ENCODE data around the gene IL24. TPM values are rescaled to one million over a fixed set of nuclear protein-coding genes. Genes with fewer than 3 reads are reported as not detected.
A peak's percentile ranks its signal among the peaks of the same experiment; 100 is the strongest.
"Not testable (repeated sequence)": the region's sequence is repeated elsewhere in the genome, so short reads cannot be mapped to it uniquely, and the experiment has no call there.

Gene IL24
- total RNA-seq, 1 donor from 2014 or later: not detected

DNA sequence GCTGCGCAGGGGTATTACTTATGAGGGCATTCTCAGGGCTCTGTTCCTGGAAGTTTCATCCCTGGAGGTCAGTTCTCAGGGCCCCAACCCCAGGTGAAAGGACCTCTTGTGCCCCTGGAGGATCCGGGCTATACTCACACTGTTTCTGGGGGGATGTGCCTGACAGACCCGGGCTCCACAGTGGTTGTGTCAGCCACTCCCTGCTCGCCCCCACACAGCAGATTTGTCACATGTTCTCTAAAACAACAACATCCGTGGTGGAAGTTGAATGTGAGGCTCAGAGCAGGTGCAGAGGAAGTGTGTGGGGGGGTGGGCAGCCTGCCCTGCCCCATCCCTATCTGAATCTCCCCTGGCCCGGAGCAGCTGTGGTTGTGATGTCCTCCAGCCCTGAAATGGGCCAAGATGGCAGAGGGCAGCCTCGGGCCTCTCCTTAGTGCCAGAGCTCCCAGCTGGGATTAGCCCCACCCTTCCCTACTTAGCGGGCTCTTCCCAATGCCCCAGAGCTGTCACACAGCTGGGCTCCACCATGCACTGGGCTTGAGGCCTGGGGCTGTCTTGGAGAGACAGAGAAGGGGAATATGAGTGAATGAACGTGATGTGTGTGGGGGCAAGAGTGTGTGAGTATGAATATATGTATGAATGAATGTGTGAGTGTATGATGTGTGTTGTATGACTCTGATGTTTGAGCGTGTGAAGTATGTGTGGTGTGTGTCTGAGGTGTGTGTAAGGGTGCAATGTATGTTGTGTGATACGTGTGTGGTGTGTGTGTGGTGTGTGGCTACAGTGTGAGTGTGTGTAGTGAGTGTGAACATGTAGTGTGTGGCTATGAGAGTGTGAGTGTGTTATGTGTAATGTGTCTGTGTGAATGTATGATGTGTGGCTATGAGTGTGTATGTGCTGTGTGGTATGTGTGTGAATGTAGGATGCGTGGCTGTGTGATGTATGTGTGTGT lies 26.0 kb downstream of the IL24 start:
- DNase-seq: peak; percentile 54
- intact Hi-C loops (cut with DNase I): no loop called here

DNA sequence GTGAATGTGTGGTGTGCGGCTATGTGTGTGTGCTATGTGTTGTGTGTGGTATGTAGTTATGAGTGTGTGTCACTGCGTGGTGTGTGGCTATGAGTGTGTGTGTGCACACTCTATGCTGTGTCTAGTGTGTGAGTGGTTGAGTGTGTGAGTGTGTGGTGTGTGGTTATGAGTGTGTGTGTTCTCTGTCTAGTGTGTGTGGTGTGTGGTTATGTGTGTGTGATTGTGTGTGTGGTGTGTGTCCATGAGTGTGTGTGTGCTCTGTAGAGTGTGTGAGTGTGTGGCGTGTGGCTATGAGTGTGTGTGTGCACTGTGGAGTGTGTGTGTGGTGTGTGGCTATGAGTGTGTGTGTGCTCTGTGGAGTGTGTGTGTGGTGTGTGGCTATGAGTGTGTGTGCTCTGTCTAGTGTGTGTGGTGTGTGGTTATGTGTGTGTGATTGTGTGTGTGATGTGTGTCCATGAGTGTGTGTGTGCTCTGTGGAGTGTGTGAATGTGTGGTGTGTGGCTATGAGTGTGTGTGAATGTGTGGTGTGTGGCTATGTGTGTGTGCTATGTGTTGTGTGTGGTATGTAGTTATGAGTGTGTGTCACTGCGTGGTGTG lies 26.8 kb downstream of the IL24 start:
- H3K27me3 ChIP-seq (ENCODE audit: low read depth); H3K36me3 ChIP-seq; H3K9me3 ChIP-seq; DNase-seq; intact Hi-C loops (cut with DNase I); H3K4me3 ChIP-seq; H3K27ac ChIP-seq: not testable (repeated sequence)
- H3K4me1 ChIP-seq: peaks cover 42% of the 10 kb centered on the region
- ATAC-seq: peak; percentile 13 to 51

More for the DNA sequence above, 26.0 kb downstream of the IL24 start:
- TF ChIP-seq, protein P1, sequence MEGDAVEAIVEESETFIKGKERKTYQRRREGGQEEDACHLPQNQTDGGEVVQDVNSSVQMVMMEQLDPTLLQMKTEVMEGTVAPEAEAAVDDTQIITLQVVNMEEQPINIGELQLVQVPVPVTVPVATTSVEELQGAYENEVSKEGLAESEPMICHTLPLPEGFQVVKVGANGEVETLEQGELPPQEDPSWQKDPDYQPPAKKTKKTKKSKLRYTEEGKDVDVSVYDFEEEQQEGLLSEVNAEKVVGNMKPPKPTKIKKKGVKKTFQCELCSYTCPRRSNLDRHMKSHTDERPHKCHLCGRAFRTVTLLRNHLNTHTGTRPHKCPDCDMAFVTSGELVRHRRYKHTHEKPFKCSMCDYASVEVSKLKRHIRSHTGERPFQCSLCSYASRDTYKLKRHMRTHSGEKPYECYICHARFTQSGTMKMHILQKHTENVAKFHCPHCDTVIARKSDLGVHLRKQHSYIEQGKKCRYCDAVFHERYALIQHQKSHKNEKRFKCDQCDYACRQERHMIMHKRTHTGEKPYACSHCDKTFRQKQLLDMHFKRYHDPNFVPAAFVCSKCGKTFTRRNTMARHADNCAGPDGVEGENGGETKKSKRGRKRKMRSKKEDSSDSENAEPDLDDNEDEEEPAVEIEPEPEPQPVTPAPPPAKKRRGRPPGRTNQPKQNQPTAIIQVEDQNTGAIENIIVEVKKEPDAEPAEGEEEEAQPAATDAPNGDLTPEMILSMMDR (IDR thresholded peaks at IDR 0.05): no peak
- Histone ChIP-seq H3K9me3 (no peaks in the 10 kb centered on the region), H3K27ac (peak overlapping the region; percentile 58), H3K36me3 (no peaks in the 10 kb centered on the region), H3K4me3 (no peak overlapping the region), H3K4me1 (peaks cover 42% of the 10 kb centered on the region), H3K27me3 (ENCODE audit: low read depth) (no peaks in the 10 kb centered on the region)
- ATAC-seq: peak; percentile 25 to 35

DNA sequence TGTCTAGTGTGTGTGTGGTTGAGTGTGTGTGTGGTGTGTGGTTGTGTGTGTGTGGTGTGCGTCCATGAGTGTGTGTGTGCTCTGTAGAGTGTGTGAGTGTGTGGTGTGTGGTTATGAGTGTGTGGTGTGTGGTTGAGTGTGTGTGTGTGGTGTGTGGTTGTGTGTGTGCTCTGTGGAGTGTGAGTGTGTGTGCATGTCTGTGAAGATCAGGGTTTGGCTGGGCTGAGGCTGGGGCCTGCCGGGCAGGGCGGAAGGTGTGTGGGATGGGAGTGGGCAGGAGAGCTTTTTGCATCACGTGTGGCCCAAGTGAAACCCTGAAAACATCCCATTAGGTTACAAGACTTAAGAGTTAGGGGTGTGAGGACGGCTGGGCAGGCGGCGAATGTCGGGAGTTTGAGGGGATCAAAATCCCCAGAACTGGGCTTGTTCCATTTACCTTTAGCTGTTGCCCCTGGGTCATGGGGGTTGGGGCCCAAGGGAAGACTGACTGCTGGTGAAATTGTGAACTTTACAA lies 27.4 kb downstream of the IL24 start:
- no peaks in the 10 kb centered on the region for H3K36me3 ChIP-seq
- H3K27ac ChIP-seq: no peak overlapping the region
- TF ChIP-seq, protein P1 (IDR thresholded peaks at IDR 0.05): no peak
- H3K4me3 ChIP-seq: no peak overlapping the region
- DNase-seq (no peak), ATAC-seq (no peak)
- peaks cover 42% of the 10 kb centered on the region for H3K4me1 ChIP-seq
- intact Hi-C loops (cut with DNase I): no loop called here
- H3K9me3 ChIP-seq: no peaks in the 10 kb centered on the region
- H3K27me3 ChIP-seq (ENCODE audit: low read depth): no peaks in the 10 kb centered on the region

DNA sequence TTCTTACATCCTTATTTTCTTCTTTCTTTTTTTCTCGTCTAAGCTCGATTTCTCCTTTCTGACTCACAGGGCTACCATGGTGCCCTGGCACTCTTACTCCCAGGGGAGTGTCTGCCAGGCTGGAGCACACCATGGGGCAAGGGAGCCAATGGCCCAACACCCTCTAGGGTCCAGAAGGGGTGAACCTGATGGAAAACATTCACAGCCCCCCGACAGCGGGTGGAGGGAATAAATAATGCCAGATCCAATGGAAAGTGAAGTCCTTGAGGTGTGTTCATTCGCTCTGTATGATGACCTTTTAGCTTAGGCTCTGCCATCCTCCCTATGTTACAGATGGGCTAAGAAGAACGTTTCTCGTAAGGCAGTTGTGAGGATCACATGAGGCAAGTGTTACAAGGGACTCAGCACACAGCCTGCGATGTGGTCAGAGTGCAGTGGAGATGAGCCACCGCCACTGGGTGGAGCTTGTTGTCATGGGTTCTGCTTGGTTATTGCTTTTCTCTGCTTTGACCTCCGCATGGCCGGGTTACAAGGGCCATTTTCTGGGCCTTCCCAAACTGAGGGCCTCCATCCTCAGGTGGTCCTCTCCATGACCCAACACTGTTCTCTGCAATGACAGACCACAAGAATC lies 28.0 kb downstream of the IL24 start:
- no peak overlapping the region for H3K27ac ChIP-seq
- peak; percentile 83 for DNase-seq

DNA sequence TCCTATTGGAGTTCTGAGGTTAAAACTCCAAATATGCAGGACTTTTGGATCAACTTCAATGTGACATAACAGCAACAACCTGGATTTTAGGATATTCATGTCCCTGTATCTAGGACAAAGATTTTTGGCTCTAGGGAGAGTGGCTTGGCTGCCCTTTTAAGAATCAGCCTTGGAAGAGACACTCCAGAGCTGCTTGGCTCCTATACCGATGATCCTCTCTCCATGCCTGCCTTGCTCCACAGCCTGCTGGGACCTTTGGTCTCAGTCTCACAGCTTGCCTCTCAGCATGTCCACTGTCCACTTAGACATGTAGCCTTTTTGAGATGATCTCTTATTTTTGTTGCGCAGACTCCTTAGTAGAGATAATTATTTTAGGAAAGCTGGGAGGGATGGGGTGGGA lies 29.0 kb downstream of the IL24 start:
- H3K27me3 ChIP-seq (ENCODE audit: low read depth): no peaks in the 10 kb centered on the region
- no peaks in the 10 kb centered on the region for H3K36me3 ChIP-seq
- intact Hi-C loops (cut with DNase I): no loop called here
- peaks cover 33% of the 10 kb centered on the region for H3K4me1 ChIP-seq
- no peaks in the 10 kb centered on the region for H3K9me3 ChIP-seq
- ATAC-seq: no peak
- TF ChIP-seq, protein P1 (IDR thresholded peaks at IDR 0.05): no peak
- no peak overlapping the region for H3K4me3 ChIP-seq
- no peak overlapping the region for H3K27ac ChIP-seq
- DNase-seq: no peak

More for the DNA sequence above, 28.0 kb downstream of the IL24 start:
- no peak overlapping the region for H3K4me3 ChIP-seq
- H3K27me3 ChIP-seq (ENCODE audit: low read depth): no peaks in the 10 kb centered on the region
- H3K9me3 ChIP-seq: no peaks in the 10 kb centered on the region
- intact Hi-C loops (cut with DNase I): no loop called here
- TF ChIP-seq, protein P1 (IDR thresholded peaks at IDR 0.05): peak; percentile 17
- H3K36me3 ChIP-seq: no peaks in the 10 kb centered on the region
- peaks cover 42% of the 10 kb centered on the region for H3K4me1 ChIP-seq
- peak; percentile 51 to 59 for ATAC-seq
